K562 (cell line): Measurements from ENCODE around the gene PPFIBP2.

Experiments
- CBFB ChIP-seq: sonication (generic); formaldehyde crosslinking; IDR thresholded peaks from 2 replicates; pipeline ENCODE4 v1.4.0; 2020; ENCODE audit warnings: mild to moderate bottlenecking, missing genetic modification reagents
- CREB1 ChIP-seq, 2 experiments: sonication (generic) in 1 of 2; formaldehyde crosslinking in 1 of 2; IDR thresholded peaks; 2 replicates each; pipeline versions ENCODE4 v1.6.1 to v1.8.0; 2012 to 2022; ENCODE audit warnings: inconsistent platforms in 1 of 2, mild to moderate bottlenecking in 1 of 2, missing genetic modification reagents in 1 of 2, moderate library complexity in 1 of 2
- ELF4 ChIP-seq: fragments of 450-650 bp; formaldehyde crosslinking; IDR thresholded peaks from 2 replicates; pipeline ENCODE4 v1.4.0; 2022; ENCODE audit warnings: missing genetic modification characterization
- EP300 ChIP-seq: IDR thresholded peaks from 2 replicates; pipeline ENCODE4 v1.6.1; 2012; ENCODE audit warnings: low read length, improper control_type of control experiment
- JUNB ChIP-seq: fragments of 450-650 bp; formaldehyde crosslinking; conservative IDR thresholded peaks from 2 replicates; pipeline ENCODE4 v1.4.0; 2020; ENCODE audit warnings: mild to moderate bottlenecking
- MYC ChIP-seq, 2 experiments: fragments of 250-450 bp in 1 of 2; sonication (Bioruptor Pico) in 1 of 2; IDR thresholded peaks; 2 replicates each; pipeline versions ENCODE4 v1.5.1 to v1.6.1; 2012 to 2021; ENCODE audit warnings: low read depth in 2 of 2, borderline replicate concordance in 1 of 2, improper control_type of control experiment in 1 of 2, low read length in 1 of 2, mild to moderate bottlenecking in 1 of 2, moderate library complexity in 1 of 2
- NR2C1 ChIP-seq, 2 experiments: fragments of 450-650 bp; IDR thresholded peaks; 2 replicates each; pipeline ENCODE4 v1.6.1; 2017; ENCODE audit warnings: mild to moderate bottlenecking in 2 of 2, antibody characterized with exemption in 1 of 2, inconsistent platforms in 1 of 2, missing compliant biosample characterization in 1 of 2, missing genetic modification characterization in 1 of 2
- YBX1 ChIP-seq: fragments of 450-650 bp; IDR thresholded peaks from 2 replicates; pipeline ENCODE4 v1.7.1; 2016; ENCODE audit warnings: mild to moderate bottlenecking
- ZNF644 ChIP-seq: fragments of 200-800 bp; sonication (Bioruptor generic); IDR thresholded peaks from 2 replicates; pipeline ENCODE4 v1.6.1; 2016; ENCODE audit warnings: low read depth, missing genetic modification characterization, missing compliant biosample characterization
- ZNF79 ChIP-seq: fragments of 250-450 bp; sonication (Bioruptor Pico); IDR thresholded peaks from 2 replicates; pipeline ENCODE4 v1.4.0; 2020; ENCODE audit warnings: low read depth, mild to moderate bottlenecking, moderate library complexity
- TF ChIP-seq, protein P1 (sequence below): sonication (generic); formaldehyde crosslinking; IDR thresholded peaks from 2 replicates; pipeline ENCODE4 v1.8.1; 2022; ENCODE audit warnings: missing genetic modification reagents
- TF ChIP-seq, protein P2 (sequence below): fragments of 250-450 bp; sonication (Bioruptor Pico); IDR thresholded peaks from 2 replicates; pipeline ENCODE4 v1.5.0; 2021; ENCODE audit warnings: mild to moderate bottlenecking, borderline replicate concordance

DNA sequence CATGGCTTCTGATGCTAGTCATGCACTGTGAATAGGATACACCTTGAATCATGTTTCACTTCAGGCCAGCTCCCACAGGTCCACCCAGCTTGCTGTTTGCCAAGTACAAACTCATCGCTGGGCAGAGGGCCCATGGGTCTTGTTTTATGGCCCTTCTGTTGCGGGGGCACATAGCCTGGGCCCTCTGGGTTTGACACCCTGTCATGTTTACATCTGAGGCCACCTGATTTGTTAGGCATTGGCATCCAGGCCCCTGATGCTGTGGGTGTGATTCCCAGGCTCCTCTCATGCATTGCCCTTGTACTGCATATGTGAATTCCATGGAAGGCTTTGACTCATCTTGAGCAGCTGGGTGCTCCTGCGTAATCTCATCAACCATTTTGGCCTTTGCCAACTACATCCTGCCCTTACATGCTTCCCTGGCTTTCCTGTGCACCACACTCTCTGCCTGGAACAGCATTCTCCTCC is 32.6 kb downstream of the PPFIBP2 start:
- no peak for TF ChIP-seq JUNB
- TF ChIP-seq MYC (IDR thresholded peaks at IDR 0.05; ENCODE audit: low read depth, low read length) = no peak
- TF ChIP-seq MYC (CRISPR knock-in tag; IDR thresholded peaks at IDR 0.05; ENCODE audit: borderline replicate concordance, low read depth) = no peak
- no peak for TF ChIP-seq EP300
- TF ChIP-seq YBX1 = no peak
- TF ChIP-seq NR2C1 (IDR thresholded peaks at IDR 0.05) = no peak
- TF ChIP-seq NR2C1 (tag; IDR thresholded peaks at IDR 0.05) = no peak
- TF ChIP-seq ZNF644 (tag) = no peak
- TF ChIP-seq CBFB (CRISPR knock-in tag) = no peak
- no peak for TF ChIP-seq ELF4 (CRISPR knock-in tag)
- TF ChIP-seq, protein P1, sequence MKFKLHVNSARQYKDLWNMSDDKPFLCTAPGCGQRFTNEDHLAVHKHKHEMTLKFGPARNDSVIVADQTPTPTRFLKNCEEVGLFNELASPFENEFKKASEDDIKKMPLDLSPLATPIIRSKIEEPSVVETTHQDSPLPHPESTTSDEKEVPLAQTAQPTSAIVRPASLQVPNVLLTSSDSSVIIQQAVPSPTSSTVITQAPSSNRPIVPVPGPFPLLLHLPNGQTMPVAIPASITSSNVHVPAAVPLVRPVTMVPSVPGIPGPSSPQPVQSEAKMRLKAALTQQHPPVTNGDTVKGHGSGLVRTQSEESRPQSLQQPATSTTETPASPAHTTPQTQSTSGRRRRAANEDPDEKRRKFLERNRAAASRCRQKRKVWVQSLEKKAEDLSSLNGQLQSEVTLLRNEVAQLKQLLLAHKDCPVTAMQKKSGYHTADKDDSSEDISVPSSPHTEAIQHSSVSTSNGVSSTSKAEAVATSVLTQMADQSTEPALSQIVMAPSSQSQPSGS = no peak
- no peak for TF ChIP-seq ZNF79 (CRISPR knock-in tag)
- TF ChIP-seq, protein P2, sequence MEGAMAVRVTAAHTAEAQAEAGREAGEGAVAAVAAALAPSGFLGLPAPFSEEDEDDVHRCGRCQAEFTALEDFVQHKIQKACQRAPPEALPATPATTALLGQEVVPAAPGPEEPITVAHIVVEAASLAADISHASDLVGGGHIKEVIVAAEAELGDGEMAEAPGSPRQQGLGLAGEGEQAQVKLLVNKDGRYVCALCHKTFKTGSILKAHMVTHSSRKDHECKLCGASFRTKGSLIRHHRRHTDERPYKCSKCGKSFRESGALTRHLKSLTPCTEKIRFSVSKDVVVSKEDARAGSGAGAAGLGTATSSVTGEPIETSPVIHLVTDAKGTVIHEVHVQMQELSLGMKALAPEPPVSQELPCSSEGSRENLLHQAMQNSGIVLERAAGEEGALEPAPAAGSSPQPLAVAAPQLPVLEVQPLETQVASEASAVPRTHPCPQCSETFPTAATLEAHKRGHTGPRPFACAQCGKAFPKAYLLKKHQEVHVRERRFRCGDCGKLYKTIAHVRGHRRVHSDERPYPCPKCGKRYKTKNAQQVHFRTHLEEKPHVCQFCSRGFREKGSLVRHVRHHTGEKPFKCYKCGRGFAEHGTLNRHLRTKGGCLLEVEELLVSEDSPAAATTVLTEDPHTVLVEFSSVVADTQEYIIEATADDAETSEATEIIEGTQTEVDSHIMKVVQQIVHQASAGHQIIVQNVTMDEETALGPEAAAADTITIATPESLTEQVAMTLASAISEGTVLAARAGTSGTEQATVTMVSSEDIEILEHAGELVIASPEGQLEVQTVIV (CRISPR knock-in tag) = no peak
- no peak for TF ChIP-seq CREB1 (IDR thresholded peaks at IDR 0.05)
- no peak for TF ChIP-seq CREB1 (CRISPR knock-in tag; IDR thresholded peaks at IDR 0.05)
